ENCODE measurements around the gene ENOSF1.
A peak's percentile ranks its signal among the peaks of the same experiment; 100 is the strongest.
"Not testable (repeated sequence)": the region's sequence is repeated elsewhere in the genome, so short reads cannot be mapped to it uniquely, and the experiment has no call there.

Gene ENOSF1

GRCh38 chr18:712401-713134, at the start of gene ENOSF1:
TSS of gene ENOSF1 (minus strand) at chr18:712630. CDS start at chr18:712587, 43 bp downstream.
- DNase-seq (ENCODE audit: low read depth) = no peak
- peak within 1 kb of the TSS; percentile 82 for H3K4me3 ChIP-seq (ENCODE audit: control insufficient read depth, low read depth, low read length)
- TF ChIP-seq CTCF (IDR thresholded peaks at IDR 0.05; ENCODE audit: control insufficient read depth, insufficient read depth, low read depth, low read length, missing control alignments) = peak; percentile 62

GRCh38 chr18:759864-760263, 47.4 kb upstream of the ENOSF1 start:
- H3K4me3 ChIP-seq (ENCODE audit: control insufficient read depth, low read depth, low read length); DNase-seq (ENCODE audit: low read depth): not testable (repeated sequence)

- DNase-seq (ENCODE audit: low read depth) = no peak
- TF ChIP-seq CTCF (IDR thresholded peaks at IDR 0.05; ENCODE audit: control insufficient read depth, insufficient read depth, low read depth, low read length, missing control alignments) = no peak
- H3K4me3 ChIP-seq (ENCODE audit: control insufficient read depth, low read depth, low read length) = no peak overlapping the region
Measured at GRCh38 chr18:755506-755905, 43.1 kb upstream of the ENOSF1 start.

- TF ChIP-seq CTCF (IDR thresholded peaks at IDR 0.05; ENCODE audit: control insufficient read depth, insufficient read depth, low read depth, low read length, missing control alignments) = no peak
- no peak overlapping the region for H3K4me3 ChIP-seq (ENCODE audit: control insufficient read depth, low read depth, low read length)
- no peak for DNase-seq (ENCODE audit: low read depth)
Measured at GRCh38 chr18:754656-755055, 42.2 kb upstream of the ENOSF1 start.

- no peak for DNase-seq (ENCODE audit: low read depth)
- H3K4me3 ChIP-seq (ENCODE audit: control insufficient read depth, low read depth, low read length) = no peak overlapping the region
- TF ChIP-seq CTCF (IDR thresholded peaks at IDR 0.05; ENCODE audit: control insufficient read depth, insufficient read depth, low read depth, low read length, missing control alignments) = no peak
Measured at GRCh38 chr18:750456-750855, 38.0 kb upstream of the ENOSF1 start.

- no peak overlapping the region for H3K4me3 ChIP-seq (ENCODE audit: control insufficient read depth, low read depth, low read length)
- DNase-seq (ENCODE audit: low read depth) = no peak
- TF ChIP-seq CTCF (IDR thresholded peaks at IDR 0.05; ENCODE audit: control insufficient read depth, insufficient read depth, low read depth, low read length, missing control alignments) = no peak
Measured at GRCh38 chr18:744832-745597, 32.6 kb upstream of the ENOSF1 start.

- peak; percentile 61 for TF ChIP-seq CTCF (IDR thresholded peaks at IDR 0.05; ENCODE audit: control insufficient read depth, insufficient read depth, low read depth, low read length, missing control alignments)
- DNase-seq (ENCODE audit: low read depth) = peak; percentile 10
- H3K4me3 ChIP-seq (ENCODE audit: control insufficient read depth, low read depth, low read length) = no peak overlapping the region
Measured at GRCh38 chr18:741931-742512, 29.6 kb upstream of the ENOSF1 start.
